CD4-positive, CD25-positive, alpha-beta regulatory T cell (primary cell): ENCODE measurements around the gene UBE2E1. TPM values are rescaled to one million over a fixed set of nuclear protein-coding genes. Genes with fewer than 3 reads are reported as not detected.
A peak's percentile ranks its signal among the peaks of the same experiment; 100 is the strongest.

Experiments
- ATAC-seq, 2 donors: fragments of 150-1000 bp; cut with Tn5 transposase; one replicate each; pipeline ENCODE4 v1.10.0; 2021; ENCODE audit warnings: low read depth in 2 of 2, moderate number of reproducible peaks in 2 of 2, moderate library complexity in 1 of 2
- DNase-seq, 3 donors: peaks; one replicate each; pipeline versions ENCODE4 v3.0.0 to v3.0.0-alpha.2; 2012 to 2022; ENCODE audit warnings: mixed read lengths in 1 of 3
- H3K27ac ChIP-seq: one replicate; pipeline ENCODE4 v1.7.0; 2013; ENCODE audit warnings: mild to moderate bottlenecking, low read length; ENCODE audit not compliant: insufficient read depth, poor library complexity, severe bottlenecking
- H3K27me3 ChIP-seq: one replicate; pipeline ENCODE4 v1.7.0; 2013; ENCODE audit warnings: low read length; ENCODE audit not compliant: control insufficient read depth, insufficient read depth
- H3K36me3 ChIP-seq: one replicate; pipeline ENCODE4 v1.7.0; 2013; ENCODE audit warnings: mild to moderate bottlenecking, low read length, moderate library complexity; ENCODE audit not compliant: control insufficient read depth, insufficient read depth
- H3K4me1 ChIP-seq: 2 replicates; pipeline ENCODE4 v1.7.0; 2013; ENCODE audit warnings: mild to moderate bottlenecking, low read length; ENCODE audit not compliant: insufficient read depth, control insufficient read depth, poor library complexity, severe bottlenecking
- H3K4me3 ChIP-seq: one replicate; pipeline ENCODE4 v1.7.0; 2013; ENCODE audit warnings: low read depth, mild to moderate bottlenecking, low read length, moderate library complexity
- H3K9me3 ChIP-seq, 2 experiments: 1 replicate in 1 of 2; 2 replicates in 1 of 2; pipeline ENCODE4 v1.7.0; 2013; ENCODE audit warnings: low read length in 2 of 2, mild to moderate bottlenecking in 1 of 2, moderate library complexity in 1 of 2; ENCODE audit not compliant: control insufficient read depth in 2 of 2
- H3K27ac Mint-ChIP-seq, 3 donors: one replicate each; pipeline ENCODE4 v1.8.0; 2020 to 2022; ENCODE audit warnings: mild to moderate bottlenecking in 3 of 3, mixed read lengths in 3 of 3, moderate library complexity in 2 of 3
- H3K27me3 Mint-ChIP-seq: one replicate; pipeline ENCODE4 v1.8.0; 2022; ENCODE audit warnings: mild to moderate bottlenecking, mixed read lengths
- H3K36me3 Mint-ChIP-seq: one replicate; pipeline ENCODE4 v1.8.0; 2020; ENCODE audit warnings: mixed read lengths
- H3K4me1 Mint-ChIP-seq, 4 donors: one replicate each; pipeline ENCODE4 v1.8.0; 2020 to 2022; ENCODE audit warnings: mixed read lengths in 4 of 4, mild to moderate bottlenecking in 1 of 4
- H3K4me3 Mint-ChIP-seq, 4 donors: one replicate each; pipeline ENCODE4 v1.8.0; 2020 to 2022; ENCODE audit warnings: mild to moderate bottlenecking in 4 of 4, mixed read lengths in 4 of 4, moderate library complexity in 3 of 4
- H3K9me3 Mint-ChIP-seq, 7 donors: one replicate each; pipeline ENCODE4 v1.8.0; 2020 to 2022; ENCODE audit warnings: mixed read lengths in 7 of 7, mild to moderate bottlenecking in 3 of 7, moderate library complexity in 2 of 7
- polyA plus RNA-seq, 4 donors: library from polyadenylated mRNA; unstranded; fragments of 300-500 nt; fragmentation: Illumina TruSeq; gene quantifications; one replicate each; pipeline ENCODE4 v1.2.3, GENCODE V29; 2021
- total RNA-seq: library from RNA; stranded (reverse); gene quantifications from one replicate; pipeline ENCODE4 v1.2.3, GENCODE V29; 2022

Gene UBE2E1
- total and polyA plus RNA-seq, 5 donors from 2014 or later, result 6.2 to 65.3 (median 12.8) TPM

- no peaks in the 10 kb centered on the region for H3K27me3 Mint-ChIP-seq
These were observed 10.1 kb downstream of the UBE2E1 start for GRCh38 chr3:23815879-23816278.

GRCh38 chr3:23816721-23817120 lies 11.0 kb downstream of the UBE2E1 start:
- peaks cover 8% of the 10 kb centered on the region for H3K4me1 ChIP-seq
- H3K36me3 ChIP-seq, result no peaks in the 10 kb centered on the region
- H3K9me3 ChIP-seq, result no peaks in the 10 kb centered on the region
- no peaks in the 10 kb centered on the region for H3K27me3 Mint-ChIP-seq
- H3K27me3 ChIP-seq, result no peaks in the 10 kb centered on the region
- H3K27ac ChIP-seq, result no peak overlapping the region
- H3K4me3 ChIP-seq, result no peak overlapping the region
- ATAC-seq, result no peak
- H3K4me3 Mint-ChIP-seq, result peak overlapping the region in 1 of 4 donors; percentile 13
- H3K9me3 Mint-ChIP-seq, result no peaks in the 10 kb centered on the region
- H3K4me1 Mint-ChIP-seq, result peaks cover 36 to 72% (median 56%) of the 10 kb centered on the region in 4 donors
- no peak overlapping the region for H3K27ac Mint-ChIP-seq
- H3K36me3 Mint-ChIP-seq, result peaks cover 27% of the 10 kb centered on the region
- no peak for DNase-seq

More at GRCh38 chr3:23815879-23816278, 10.1 kb downstream of the UBE2E1 start:
- Mint-ChIP-seq H3K9me3 (no peaks in the 10 kb centered on the region), H3K4me1 (peaks cover 33 to 72% (median 55%) of the 10 kb centered on the region in 4 donors), H3K4me3 (no peak overlapping the region), H3K36me3 (peaks cover 27% of the 10 kb centered on the region), H3K27ac (no peak overlapping the region)
- Histone ChIP-seq H3K27ac (no peak overlapping the region), H3K4me3 (no peak overlapping the region), H3K36me3 (no peaks in the 10 kb centered on the region), H3K27me3 (no peaks in the 10 kb centered on the region), H3K9me3 (no peaks in the 10 kb centered on the region), H3K4me1 (peaks cover 14% of the 10 kb centered on the region)
- ATAC-seq (no peak), DNase-seq (no peak)

GRCh38 chr3:23817508-23818223 lies 11.9 kb downstream of the UBE2E1 start:
- Mint-ChIP-seq H3K4me1 (peaks cover 36 to 65% (median 53%) of the 10 kb centered on the region in 4 donors), H3K36me3 (peaks cover 18% of the 10 kb centered on the region), H3K9me3 (no peaks in the 10 kb centered on the region), H3K4me3 (peak overlapping the region in 1 of 4 donors; percentile 72), H3K27me3 (no peaks in the 10 kb centered on the region), H3K27ac (peak overlapping the region in 1 of 3 donors; percentile 52)
- no peaks in the 10 kb centered on the region for H3K4me1 ChIP-seq
- no peak overlapping the region for H3K4me3 ChIP-seq
- no peaks in the 10 kb centered on the region for H3K9me3 ChIP-seq
- H3K36me3 ChIP-seq, result no peaks in the 10 kb centered on the region
- no peak for ATAC-seq
- no peaks in the 10 kb centered on the region for H3K27me3 ChIP-seq
- H3K27ac ChIP-seq, result no peak overlapping the region
- DNase-seq, result no peak

DNA sequence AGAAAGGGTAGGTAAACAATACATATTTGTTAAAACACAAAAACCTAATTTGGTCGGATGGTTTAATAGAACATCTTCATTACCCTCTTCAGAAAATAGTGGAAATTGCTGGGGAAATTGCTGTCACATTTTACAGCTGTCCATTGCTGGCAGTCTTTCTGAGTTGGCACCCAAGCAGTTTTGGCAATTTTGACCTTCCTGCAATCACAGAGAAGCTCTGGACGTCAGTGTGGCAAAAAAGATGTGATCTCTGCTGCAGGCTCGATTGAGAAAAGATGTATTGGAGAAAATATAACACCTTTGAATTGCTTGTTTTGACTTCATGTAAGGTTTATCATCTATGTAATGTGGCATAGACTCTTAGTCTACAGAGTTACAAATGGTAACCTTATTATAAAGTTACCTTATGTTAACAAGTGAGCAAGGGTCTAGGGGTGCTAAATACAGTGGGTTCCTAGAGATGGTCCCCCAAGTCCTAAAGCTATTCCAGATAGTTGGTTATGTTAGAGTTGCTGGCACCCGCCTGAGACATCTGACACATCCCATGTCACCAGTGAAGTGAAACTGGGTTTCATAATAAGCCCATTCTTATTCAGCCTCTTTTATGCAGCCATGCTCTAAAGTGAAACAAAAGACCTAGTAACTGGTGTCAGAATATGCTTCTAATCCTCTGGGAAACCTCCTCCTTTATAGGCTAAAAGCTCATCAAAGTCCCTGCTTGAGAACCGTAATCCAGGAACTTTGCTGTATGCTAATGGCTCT lies 14.0 kb downstream of the UBE2E1 start:
- peaks cover 17% of the 10 kb centered on the region for H3K36me3 Mint-ChIP-seq
- H3K36me3 ChIP-seq, result no peaks in the 10 kb centered on the region
- no peak overlapping the region for H3K4me3 ChIP-seq
- H3K27me3 ChIP-seq, result no peaks in the 10 kb centered on the region
- H3K9me3 ChIP-seq, result no peaks in the 10 kb centered on the region
- H3K27me3 Mint-ChIP-seq, result no peaks in the 10 kb centered on the region
- no peaks in the 10 kb centered on the region for H3K4me1 ChIP-seq
- no peak overlapping the region for H3K27ac Mint-ChIP-seq
- ATAC-seq (no peak), DNase-seq (no peak)
- H3K4me1 Mint-ChIP-seq, result peaks cover 38 to 65% (median 60%) of the 10 kb centered on the region in 4 donors
- no peak overlapping the region for H3K4me3 Mint-ChIP-seq
- no peaks in the 10 kb centered on the region for H3K9me3 Mint-ChIP-seq
- H3K27ac ChIP-seq, result no peak overlapping the region

DNA sequence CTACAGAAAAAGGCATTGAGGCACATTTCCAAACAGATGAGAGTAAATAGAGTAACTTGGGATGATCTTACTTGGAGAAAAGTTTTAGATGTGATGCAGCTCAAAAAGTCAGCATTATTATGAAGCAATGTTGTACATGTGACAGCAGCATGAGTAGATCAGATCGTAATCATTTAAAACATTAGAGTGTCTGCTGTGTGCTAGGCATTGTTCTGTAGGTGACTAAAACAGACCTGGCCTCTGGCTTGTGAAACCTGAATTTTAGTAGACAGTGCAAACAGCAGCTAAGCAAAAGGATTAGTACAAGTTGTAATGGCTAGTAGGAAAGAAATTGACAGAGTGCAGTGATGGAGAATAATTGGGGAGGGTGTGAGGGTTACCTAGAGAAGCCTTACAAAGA lies 15.1 kb downstream of the UBE2E1 start:
- no peaks in the 10 kb centered on the region for H3K27me3 ChIP-seq
- DNase-seq (no peak), ATAC-seq (no peak)
- H3K36me3 ChIP-seq, result no peaks in the 10 kb centered on the region
- H3K36me3 Mint-ChIP-seq, result peaks cover 17% of the 10 kb centered on the region
- no peak overlapping the region for H3K27ac ChIP-seq
- no peaks in the 10 kb centered on the region for H3K9me3 ChIP-seq
- peaks cover 43 to 67% (median 59%) of the 10 kb centered on the region in 4 donors for H3K4me1 Mint-ChIP-seq
- peak overlapping the region in 2 of 3 donors; percentile 1 to 18 for H3K27ac Mint-ChIP-seq
- no peak overlapping the region for H3K4me3 ChIP-seq
- H3K4me1 ChIP-seq, result no peaks in the 10 kb centered on the region
- no peak overlapping the region for H3K4me3 Mint-ChIP-seq
- H3K9me3 Mint-ChIP-seq, result no peaks in the 10 kb centered on the region
- H3K27me3 Mint-ChIP-seq, result no peaks in the 10 kb centered on the region

GRCh38 chr3:23821858-23822257 lies 16.1 kb downstream of the UBE2E1 start:
- H3K4me3 ChIP-seq, result no peak overlapping the region
- no peaks in the 10 kb centered on the region for H3K9me3 Mint-ChIP-seq
- no peaks in the 10 kb centered on the region for H3K27me3 Mint-ChIP-seq
- no peak overlapping the region for H3K27ac ChIP-seq
- H3K27ac Mint-ChIP-seq, result peak overlapping the region in 1 of 3 donors; percentile 72
- H3K36me3 Mint-ChIP-seq, result peaks cover 17% of the 10 kb centered on the region
- no peak overlapping the region for H3K4me3 Mint-ChIP-seq
- peaks cover 52 to 74% (median 65%) of the 10 kb centered on the region in 4 donors for H3K4me1 Mint-ChIP-seq
- H3K4me1 ChIP-seq, result no peaks in the 10 kb centered on the region
- H3K27me3 ChIP-seq, result no peaks in the 10 kb centered on the region
- H3K9me3 ChIP-seq, result no peaks in the 10 kb centered on the region
- ATAC-seq (no peak), DNase-seq (no peak)
- H3K36me3 ChIP-seq, result no peaks in the 10 kb centered on the region

DNA sequence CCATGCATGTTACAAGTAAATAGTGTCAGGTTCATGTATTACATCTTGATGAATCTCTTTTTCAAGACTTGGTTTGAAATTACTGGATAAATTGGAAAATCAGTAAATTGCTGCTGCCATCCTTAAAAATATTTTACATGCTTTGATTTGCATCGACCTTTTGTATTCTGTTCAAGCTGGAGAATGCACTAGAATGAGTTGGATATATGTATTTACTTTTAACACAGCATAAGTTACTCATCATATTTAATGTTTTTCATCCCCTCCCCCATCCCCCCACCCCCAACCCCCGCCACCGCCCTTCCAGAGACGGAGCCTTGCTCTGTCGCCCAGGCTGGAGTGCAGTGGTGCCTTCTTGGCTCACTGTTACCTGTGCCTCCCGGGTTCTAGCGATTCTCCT lies 16.8 kb downstream of the UBE2E1 start:
- H3K9me3 ChIP-seq, result no peaks in the 10 kb centered on the region
- H3K4me1 Mint-ChIP-seq, result peaks cover 55 to 73% (median 63%) of the 10 kb centered on the region in 4 donors
- no peaks in the 10 kb centered on the region for H3K36me3 ChIP-seq
- no peak overlapping the region for H3K27ac Mint-ChIP-seq
- no peak overlapping the region for H3K4me3 ChIP-seq
- H3K36me3 Mint-ChIP-seq, result peaks cover 15% of the 10 kb centered on the region
- no peaks in the 10 kb centered on the region for H3K27me3 Mint-ChIP-seq
- no peak overlapping the region for H3K4me3 Mint-ChIP-seq
- DNase-seq (no peak), ATAC-seq (no peak)
- H3K27ac ChIP-seq, result no peak overlapping the region
- no peaks in the 10 kb centered on the region for H3K4me1 ChIP-seq
- no peaks in the 10 kb centered on the region for H3K9me3 Mint-ChIP-seq
- H3K27me3 ChIP-seq, result no peaks in the 10 kb centered on the region
